Hepatocyte (in vitro differentiated cells): ENCODE measurements around the gene SORL1.

ENCODE experiments used
- EZH2 ChIP-seq: fragments of 200-600 bp; sonication (generic); IDR thresholded peaks from 2 replicates; pipeline ENCODE4 v1.6.1; 2016; ENCODE audit warnings: antibody characterized with exemption, mild to moderate bottlenecking, borderline replicate concordance
- TF ChIP-seq, protein P1 (sequence below): fragments of 200-600 bp; sonication (generic); IDR thresholded peaks from 2 replicates; pipeline ENCODE4 v1.5.1; 2016; ENCODE audit warnings: antibody characterized with exemption, mild to moderate bottlenecking; ENCODE audit not compliant: poor library complexity

- TF ChIP-seq, protein P1, sequence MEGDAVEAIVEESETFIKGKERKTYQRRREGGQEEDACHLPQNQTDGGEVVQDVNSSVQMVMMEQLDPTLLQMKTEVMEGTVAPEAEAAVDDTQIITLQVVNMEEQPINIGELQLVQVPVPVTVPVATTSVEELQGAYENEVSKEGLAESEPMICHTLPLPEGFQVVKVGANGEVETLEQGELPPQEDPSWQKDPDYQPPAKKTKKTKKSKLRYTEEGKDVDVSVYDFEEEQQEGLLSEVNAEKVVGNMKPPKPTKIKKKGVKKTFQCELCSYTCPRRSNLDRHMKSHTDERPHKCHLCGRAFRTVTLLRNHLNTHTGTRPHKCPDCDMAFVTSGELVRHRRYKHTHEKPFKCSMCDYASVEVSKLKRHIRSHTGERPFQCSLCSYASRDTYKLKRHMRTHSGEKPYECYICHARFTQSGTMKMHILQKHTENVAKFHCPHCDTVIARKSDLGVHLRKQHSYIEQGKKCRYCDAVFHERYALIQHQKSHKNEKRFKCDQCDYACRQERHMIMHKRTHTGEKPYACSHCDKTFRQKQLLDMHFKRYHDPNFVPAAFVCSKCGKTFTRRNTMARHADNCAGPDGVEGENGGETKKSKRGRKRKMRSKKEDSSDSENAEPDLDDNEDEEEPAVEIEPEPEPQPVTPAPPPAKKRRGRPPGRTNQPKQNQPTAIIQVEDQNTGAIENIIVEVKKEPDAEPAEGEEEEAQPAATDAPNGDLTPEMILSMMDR = no peak
- TF ChIP-seq EZH2 = no peak
Measured at GRCh38 chr11:121456151-121456550, 4.0 kb downstream of the SORL1 start.
